Myocyte (in vitro differentiated cells): ENCODE results near the gene DDX18. TPM values are rescaled to one million over a fixed set of nuclear protein-coding genes. Genes with fewer than 3 reads are reported as not detected.

Source experiments
- total RNA-seq: library from RNA; depleted of rRNA; stranded (reverse); fragments of >200 nt; gene quantifications from 2 replicates; pipeline ENCODE4 v1.2.3, GENCODE V29; 2014

DDX18 gene
- total RNA-seq, 1 donor from 2014 or later, result 57.7 TPM

Other genes with a start within 250 kb of the DDX18 start
- gene CCDC93, start 199.4 kb downstream of the DDX18 start, total RNA-seq, result 16.2 and 17.4 TPM in 2 replicates